GM19023 (cell line): ENCODE measurements around the gene HS2ST1.
"Not testable (repeated sequence)": the region's sequence is repeated elsewhere in the genome, so short reads cannot be mapped to it uniquely, and the experiment has no call there.

Experiments
- ATAC-seq: cut with Tn5 transposase; IDR thresholded peaks from one replicate; pipeline ENCODE4 v1.9.1; 2021; ENCODE audit warnings: mild to moderate bottlenecking, moderate library complexity; ENCODE audit not compliant: unreplicated experiment

HS2ST1 gene

GRCh38 chr1:86924324-86924960 is 10.0 kb downstream of the HS2ST1 start:
- no peak for ATAC-seq

DNA sequence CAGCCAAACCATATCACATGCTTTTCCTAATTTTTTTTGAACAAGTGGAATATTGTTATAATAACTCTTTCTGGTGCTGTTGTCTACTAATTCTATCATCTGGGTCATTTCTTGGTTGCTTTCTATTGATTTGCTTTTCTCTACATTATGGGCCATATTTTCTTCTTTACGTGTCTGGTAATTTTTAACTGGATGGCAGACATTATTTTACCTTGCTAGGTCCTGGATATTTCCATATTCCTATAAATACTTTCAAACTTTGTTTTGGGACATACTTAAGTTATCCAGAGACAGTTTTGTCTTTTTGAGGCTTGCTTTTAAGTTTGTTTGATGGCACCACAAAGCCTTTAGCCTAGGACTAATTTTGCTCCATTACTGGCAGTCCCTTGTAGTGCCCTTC is 11.3 kb downstream of the HS2ST1 start:
- ATAC-seq: no peak

- no peak for ATAC-seq
Measured at GRCh38 chr1:86926883-86927282, 12.4 kb downstream of the HS2ST1 start.

GRCh38 chr1:86928819-86929218 is 14.4 kb downstream of the HS2ST1 start:
- no peak for ATAC-seq

DNA sequence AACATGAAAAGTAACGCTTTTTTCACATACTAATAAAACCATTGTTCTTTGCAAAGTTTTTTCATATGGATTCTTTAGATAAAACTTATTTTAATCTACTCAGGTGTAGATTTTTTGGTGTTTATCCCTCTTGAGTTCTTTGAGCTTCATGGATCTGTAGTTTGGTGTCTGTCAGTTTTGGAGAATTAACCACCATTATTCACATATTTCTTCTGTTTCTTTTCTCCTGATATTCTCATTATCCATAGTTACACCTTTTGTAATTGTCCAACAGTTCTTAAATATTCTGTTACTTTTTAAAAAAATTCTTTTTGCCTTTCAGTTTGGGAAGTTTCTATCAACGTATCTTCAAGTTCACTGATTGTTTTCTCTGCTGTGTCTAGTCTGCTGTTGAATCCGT is 18.6 kb downstream of the HS2ST1 start:
- ATAC-seq: no peak

DNA sequence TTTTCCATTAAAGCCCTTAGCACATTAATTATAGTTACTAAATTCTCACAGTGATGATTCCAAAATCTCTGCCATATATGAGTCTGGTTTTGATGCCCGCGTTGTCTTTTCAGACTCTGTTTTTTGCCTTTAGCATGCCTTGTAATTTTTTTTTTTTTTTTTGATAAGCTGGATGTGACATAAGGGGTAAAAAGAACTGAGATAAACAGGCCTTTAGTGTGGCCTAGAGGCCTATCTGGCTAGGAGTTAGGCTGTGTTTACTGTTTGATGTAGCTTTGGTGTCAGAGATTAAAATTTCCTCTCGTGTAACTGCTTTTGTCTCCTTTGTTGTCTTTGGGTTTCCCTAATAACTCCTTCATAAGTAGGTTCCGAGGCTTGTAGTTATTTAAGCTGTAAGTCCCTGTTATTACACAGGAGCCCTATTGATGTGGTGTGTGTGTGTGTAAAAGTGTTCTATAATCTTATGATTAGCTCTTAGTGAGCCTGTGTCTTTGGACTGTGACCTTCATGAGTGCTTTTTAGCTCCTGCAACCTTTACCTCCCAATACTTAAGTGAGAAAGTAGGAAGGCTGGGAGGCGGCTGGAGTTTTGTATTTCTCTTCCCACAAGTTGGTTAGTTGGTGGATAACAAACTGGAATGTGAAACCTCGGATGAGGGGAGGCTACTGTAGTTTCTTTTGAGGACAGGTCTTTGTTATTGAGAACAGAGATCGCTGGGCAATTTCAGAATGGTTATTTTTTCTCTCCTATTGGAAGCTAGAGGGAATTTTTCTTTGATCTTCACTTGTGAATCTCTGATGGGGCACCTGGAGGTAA is 19.3 kb downstream of the HS2ST1 start:
- ATAC-seq: no peak

- ATAC-seq: no peak
Measured at GRCh38 chr1:86938450-86938849, 24.0 kb downstream of the HS2ST1 start.

- ATAC-seq: no peak
Measured at GRCh38 chr1:86938855-86939254, 24.4 kb downstream of the HS2ST1 start.

- no peak for ATAC-seq
Measured at GRCh38 chr1:86939406-86939805, 25.0 kb downstream of the HS2ST1 start.

- ATAC-seq: no peak
Measured at GRCh38 chr1:86940599-86940998, 26.2 kb downstream of the HS2ST1 start.

DNA sequence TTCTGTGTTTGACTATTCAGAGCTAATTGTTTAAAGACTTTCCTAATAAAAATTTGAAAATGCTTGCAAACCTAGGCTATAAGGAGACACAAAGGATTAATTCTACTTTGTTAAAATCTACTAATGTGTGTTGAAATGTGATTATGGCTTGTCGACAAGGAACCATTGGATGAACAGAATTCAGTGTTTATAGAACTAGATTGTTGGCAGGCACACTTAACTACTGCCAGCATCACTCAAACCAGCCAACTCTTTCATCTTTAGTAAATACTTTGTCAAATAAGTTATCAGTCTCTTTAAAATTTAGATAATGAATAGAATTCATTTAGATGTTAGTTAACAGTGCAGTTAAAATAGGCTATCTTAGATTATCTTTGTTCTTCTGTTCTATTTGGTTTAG is 27.6 kb downstream of the HS2ST1 start:
- no peak for ATAC-seq

DNA sequence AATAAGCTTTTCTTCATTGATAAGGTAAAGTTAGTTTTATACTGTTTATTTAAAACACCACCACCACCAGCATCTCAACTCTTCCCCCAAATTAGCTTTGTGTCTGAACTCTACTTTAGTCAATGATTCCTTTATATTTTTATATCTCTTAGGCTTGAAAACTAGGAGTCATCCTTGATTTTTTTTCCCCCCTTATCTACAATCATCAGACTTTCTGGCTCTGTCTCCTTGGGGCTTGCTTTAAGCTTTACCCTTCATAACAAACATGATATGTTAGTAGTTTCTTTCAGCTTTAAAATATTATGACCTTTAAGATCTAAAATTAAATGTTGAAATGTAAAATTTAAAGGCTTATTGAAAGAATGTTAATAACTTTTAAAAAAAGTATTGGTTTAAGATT is 28.3 kb downstream of the HS2ST1 start:
- ATAC-seq: no peak

- ATAC-seq: no peak
Measured at GRCh38 chr1:86948212-86948611, 33.8 kb downstream of the HS2ST1 start.

GRCh38 chr1:86950712-86951419 is 36.4 kb downstream of the HS2ST1 start:
- ATAC-seq: no peak

DNA sequence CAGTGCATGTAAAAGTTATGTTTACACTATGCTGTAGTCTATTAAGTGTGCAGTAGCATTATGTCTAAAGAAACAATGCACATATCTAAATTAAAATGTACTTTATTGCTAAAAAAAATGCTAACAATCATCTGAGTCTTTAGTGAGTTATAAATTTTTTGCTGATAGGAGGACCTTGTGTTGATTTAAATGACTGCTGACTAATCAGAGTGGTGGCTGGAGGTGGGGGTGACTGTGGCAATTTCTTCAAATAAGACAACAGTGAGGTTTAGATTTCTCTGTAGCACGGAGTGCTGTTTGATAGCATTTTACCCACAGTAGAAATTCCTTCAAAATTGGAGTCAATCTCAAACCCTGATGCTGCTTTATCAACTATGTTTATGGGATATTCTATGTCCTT is 37.0 kb downstream of the HS2ST1 start:
- ATAC-seq: no peak

DNA sequence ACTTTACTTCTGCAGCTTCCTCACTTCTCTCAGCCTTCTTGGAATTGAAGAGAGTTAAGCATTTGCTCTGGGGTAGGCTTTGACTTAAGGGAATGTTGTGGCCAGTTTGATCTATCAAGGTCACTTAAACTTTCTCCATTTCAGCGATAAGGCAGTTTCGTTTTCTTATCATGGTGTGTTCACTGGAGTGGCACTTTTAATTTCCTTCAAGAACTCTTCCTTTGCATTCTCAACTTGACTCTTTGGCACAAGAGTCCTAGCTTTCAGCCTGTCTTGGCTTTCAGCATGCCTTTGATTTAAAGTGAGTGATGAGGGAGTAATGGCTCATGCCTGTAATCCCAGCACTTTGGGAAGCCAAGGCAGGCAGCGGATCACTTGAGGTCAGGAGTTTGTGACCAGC is 38.7 kb downstream of the HS2ST1 start:
- no peak for ATAC-seq

DNA sequence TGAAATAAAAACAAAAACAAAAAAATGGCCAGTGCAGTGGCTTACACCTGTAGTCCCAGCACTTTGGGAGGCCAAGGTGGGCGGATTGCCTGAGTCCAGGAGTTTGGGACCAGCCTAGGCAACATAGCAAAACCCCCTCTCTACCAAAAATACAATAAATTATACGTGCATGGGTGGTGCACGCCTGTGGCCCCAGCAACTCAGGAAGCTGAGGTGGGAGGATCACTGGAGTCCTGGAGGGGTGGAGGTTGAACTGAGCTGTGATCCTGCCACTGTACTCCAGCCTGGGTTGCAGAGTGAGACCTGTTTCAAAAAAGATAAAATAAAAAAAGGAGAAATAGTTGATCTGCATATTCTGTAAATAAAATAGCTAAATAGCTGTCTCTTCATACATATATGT is 41.2 kb downstream of the HS2ST1 start:
- ATAC-seq: no peak

DNA sequence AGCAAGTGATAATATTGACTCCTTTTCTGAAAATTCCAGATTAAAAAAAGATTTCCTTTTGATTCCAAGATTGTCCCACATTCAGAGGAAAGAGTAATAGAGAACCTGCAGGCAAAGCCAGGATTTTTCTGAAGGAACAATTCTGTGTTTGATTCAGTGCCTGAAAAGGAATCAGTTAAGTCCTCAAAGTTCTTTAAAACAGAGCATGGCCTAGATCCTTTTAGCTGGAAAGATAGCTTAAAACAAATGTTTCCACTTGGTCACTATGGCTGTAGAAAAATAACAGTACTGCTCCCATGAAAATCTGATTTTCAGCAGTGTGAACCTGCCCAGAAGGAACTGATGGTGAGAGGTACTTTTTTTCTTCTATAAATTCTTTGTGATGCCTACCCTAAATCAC is 41.8 kb downstream of the HS2ST1 start:
- ATAC-seq: no peak

GRCh38 chr1:86957221-86957620 is 42.8 kb downstream of the HS2ST1 start:
- no peak for ATAC-seq

GRCh38 chr1:86960548-86960947 is 46.1 kb downstream of the HS2ST1 start:
- no peak for ATAC-seq

DNA sequence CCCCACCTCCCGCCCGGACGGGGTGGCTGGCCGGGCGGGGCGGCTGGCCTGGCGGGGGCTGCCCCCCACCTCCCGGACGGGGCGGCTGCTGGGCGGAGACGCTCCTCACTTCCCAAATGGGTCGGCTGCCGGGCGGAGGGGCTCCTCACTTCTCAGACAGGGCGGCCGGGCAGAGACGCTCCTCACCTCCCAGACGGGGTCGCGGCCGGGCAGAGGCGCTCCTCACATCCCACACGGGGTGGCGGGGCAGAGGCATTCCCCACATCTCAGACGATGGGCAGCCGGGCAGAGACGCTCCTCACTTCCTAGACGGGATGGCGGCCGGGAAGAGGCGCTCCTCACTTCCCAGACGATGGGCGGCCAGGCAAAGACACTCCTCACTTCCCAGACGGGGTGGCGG is 49.4 kb downstream of the HS2ST1 start:
- ATAC-seq: not testable (repeated sequence)
